ENCODE results near the gene AMIGO1.

AMIGO1 gene

DNA sequence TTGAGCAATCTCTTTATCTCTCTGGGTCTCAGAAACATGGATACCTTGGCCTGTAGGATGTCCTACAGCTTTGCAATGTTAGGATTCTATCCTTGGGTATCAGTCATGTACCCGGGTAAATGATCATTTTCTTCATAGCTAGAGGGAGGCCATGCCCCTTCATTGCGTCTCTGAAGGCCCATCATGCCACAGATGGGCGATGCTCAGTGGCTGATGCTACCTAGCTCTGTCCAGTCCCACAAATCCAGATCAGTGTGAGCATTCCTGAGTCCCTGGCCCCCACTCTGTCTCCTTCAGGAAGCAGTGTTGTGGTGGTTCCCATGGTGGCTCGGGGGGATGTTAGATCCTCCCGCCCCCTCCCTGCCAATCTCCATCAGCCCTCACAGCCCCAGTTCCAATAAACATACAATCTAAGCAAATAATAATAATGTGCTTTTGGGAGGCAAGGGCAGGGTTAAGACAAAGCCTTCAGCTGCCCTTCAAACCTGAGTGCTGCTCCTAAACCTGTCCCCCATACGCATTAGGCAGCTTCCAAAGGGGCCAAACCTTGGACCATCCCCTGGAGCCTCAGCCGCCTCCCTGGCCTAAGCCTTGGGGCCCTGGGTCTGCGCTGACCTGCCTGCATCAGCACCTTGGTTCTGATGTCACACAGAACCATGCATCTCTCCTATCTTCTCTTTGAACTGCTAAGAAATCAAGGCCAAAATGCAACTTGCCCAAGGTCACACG is 29.5 kb upstream of the AMIGO1 start:
- H3K4me3 ChIP-seq (ENCODE audit: low read depth, low read length), result no peak overlapping the region
- DNase-seq (ENCODE audit: low read depth), result no peak
- TF ChIP-seq, protein P1, sequence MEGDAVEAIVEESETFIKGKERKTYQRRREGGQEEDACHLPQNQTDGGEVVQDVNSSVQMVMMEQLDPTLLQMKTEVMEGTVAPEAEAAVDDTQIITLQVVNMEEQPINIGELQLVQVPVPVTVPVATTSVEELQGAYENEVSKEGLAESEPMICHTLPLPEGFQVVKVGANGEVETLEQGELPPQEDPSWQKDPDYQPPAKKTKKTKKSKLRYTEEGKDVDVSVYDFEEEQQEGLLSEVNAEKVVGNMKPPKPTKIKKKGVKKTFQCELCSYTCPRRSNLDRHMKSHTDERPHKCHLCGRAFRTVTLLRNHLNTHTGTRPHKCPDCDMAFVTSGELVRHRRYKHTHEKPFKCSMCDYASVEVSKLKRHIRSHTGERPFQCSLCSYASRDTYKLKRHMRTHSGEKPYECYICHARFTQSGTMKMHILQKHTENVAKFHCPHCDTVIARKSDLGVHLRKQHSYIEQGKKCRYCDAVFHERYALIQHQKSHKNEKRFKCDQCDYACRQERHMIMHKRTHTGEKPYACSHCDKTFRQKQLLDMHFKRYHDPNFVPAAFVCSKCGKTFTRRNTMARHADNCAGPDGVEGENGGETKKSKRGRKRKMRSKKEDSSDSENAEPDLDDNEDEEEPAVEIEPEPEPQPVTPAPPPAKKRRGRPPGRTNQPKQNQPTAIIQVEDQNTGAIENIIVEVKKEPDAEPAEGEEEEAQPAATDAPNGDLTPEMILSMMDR (IDR thresholded peaks at IDR 0.05; ENCODE audit: low read depth, low read length, missing control alignments), result no peak

DNA sequence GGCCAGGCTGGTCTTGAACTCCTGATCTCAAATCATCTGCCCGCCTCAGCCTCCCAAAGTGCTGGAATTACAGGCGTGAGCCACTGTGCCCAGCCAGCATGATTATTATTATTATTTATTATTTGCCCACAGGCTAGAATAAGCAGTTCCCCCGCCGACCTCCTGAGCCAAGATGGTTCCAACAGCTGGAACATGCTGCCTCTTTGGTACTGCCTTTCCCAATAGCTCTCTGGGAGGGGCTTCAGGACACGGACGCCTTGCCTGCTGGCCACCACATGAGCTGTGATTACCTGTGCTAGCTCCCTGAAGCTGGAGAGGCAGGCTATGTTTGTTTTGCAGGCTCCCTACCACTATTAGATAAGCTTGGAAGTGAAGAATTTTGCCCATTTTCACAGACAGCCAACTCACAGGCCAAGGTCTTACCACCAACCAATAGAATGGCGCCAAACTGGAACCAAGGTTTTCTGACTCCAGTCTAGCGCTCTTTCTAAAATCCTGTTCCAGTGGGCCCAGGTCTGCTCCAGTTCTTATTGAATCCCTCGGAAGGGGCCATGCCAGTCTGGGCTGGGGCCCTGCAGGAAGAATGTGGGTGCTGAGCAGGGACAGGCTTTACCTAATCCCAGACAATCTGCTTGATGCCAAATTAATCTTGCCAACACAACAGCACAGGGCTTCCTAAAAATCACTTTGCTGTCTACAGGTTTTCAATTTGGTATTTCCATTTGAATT is 28.1 kb upstream of the AMIGO1 start:
- TF ChIP-seq, protein P1 (IDR thresholded peaks at IDR 0.05; ENCODE audit: low read depth, low read length, missing control alignments), result no peak
- DNase-seq (ENCODE audit: low read depth), result no peak
- no peak overlapping the region for H3K4me3 ChIP-seq (ENCODE audit: low read depth, low read length)

GRCh38 chr1:109535971-109536491 is 26.5 kb upstream of the AMIGO1 start:
- H3K4me3 ChIP-seq (ENCODE audit: low read depth, low read length), result no peak overlapping the region
- TF ChIP-seq, protein P1 (IDR thresholded peaks at IDR 0.05; ENCODE audit: low read depth, low read length, missing control alignments), result no peak
- DNase-seq (ENCODE audit: low read depth), result no peak

DNA sequence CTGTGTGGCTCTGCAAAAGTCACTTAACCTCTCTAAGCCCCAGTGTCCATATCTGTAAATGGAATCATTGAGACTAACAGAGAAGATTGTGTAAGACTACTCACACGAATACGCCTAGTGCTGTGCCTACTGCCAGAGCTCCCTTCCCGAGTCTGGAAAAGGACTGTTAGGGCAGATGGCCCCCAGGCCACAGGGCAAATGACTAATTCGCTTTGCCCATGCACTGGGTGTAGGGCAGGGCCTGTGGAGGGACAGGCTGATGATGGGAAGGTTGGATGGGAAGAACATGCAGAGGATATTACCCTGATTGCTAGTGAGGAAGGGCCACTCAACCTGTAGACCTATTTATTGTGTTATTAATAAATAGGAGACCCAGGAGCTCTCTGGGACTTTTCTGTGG is 26.0 kb upstream of the AMIGO1 start:
- TF ChIP-seq, protein P1 (IDR thresholded peaks at IDR 0.05; ENCODE audit: low read depth, low read length, missing control alignments), result no peak
- DNase-seq (ENCODE audit: low read depth), result no peak
- H3K4me3 ChIP-seq (ENCODE audit: low read depth, low read length), result no peak overlapping the region

DNA sequence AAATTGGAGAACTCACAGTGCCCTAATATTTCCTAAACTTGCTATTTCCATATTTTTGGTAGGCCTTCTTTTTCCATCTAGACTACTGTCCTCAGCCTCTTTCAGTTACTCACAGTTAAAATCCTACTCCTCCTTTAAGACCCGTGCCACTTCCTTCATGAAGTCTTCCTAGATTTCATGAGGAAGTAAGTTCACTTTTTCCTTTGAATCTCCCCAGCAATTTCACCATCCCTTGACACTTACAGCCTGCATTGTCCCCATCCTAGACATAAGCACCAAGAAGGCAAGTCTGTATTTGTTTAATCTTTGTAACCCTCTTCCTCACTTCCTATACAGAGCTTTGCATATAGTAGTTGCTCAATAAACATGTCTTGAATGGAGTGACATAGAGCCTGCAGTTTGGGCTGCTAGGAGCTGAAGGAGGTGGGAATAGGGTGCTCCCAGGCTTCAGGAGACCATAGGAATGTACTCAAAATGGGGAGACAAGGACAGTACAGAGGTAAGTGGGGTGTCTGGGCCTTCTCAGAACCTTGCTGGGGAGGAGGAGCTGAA is 24.9 kb upstream of the AMIGO1 start:
- H3K4me3 ChIP-seq (ENCODE audit: low read depth, low read length), result no peak overlapping the region
- no peak for DNase-seq (ENCODE audit: low read depth)
- TF ChIP-seq, protein P1 (IDR thresholded peaks at IDR 0.05; ENCODE audit: low read depth, low read length, missing control alignments), result no peak

DNA sequence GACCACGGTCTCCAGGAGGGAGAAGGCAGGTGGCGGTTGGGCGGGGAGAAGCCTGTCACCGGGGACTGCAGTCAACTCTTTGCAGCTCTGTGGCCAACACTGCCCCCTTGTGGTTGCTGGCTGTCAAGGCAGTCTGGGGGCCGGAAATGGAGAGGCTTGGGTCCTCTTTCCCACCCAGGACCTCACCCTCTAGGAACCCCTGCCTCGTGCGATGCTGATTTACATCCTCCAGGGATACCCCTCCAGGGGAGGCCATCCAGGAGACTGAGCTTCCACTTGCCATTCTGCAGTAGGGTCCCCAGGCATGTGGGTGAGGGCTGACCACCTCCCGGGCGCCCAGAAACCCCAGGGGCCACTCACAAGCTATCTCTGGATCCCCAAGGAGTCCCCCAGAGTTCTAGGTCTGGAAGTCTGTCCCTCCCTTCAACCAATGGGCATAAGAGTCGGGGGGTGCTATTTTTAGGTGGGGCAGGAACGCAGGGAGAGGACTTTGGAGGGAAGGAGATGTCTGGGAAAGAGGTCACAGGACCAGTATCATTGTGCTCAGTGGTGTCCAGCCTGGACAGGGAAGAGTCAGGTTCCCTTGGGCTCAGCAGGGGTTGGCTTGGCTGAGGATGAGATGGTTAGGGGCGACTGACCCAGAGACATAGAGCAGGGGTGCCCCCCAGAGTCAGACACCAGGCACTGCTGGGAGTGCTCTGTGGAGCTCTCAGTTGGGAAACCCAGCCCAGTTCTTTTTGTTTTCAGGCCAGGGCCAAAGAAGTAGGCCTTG is 23.0 kb upstream of the AMIGO1 start:
- peak; percentile 40 for DNase-seq (ENCODE audit: low read depth)
- TF ChIP-seq, protein P1 (IDR thresholded peaks at IDR 0.05; ENCODE audit: low read depth, low read length, missing control alignments), result peak; percentile 98
- peak overlapping the region; percentile 26 for H3K4me3 ChIP-seq (ENCODE audit: low read depth, low read length)

Measured in GM12864 (cell line).